NOMO-1 treated with DMSO at 0.1 percent for 48 hours (cell line): ENCODE results near the gene NKX2-3.

ENCODE experiments used
- DNase-seq: peaks from one replicate; lab custom pipeline; 2025; ENCODE audit not compliant: unreplicated experiment; lab: John Stamatoyannopoulos, UW

NKX2-3 gene

GRCh38 chr10:99573790-99574189 lies 41.0 kb downstream of the NKX2-3 start:
- DNase-seq, result no peak

- no peak for DNase-seq
Observed at GRCh38 chr10:99579971-99580370, 47.2 kb downstream of the NKX2-3 start.

- no peak for DNase-seq
Observed at GRCh38 chr10:99582255-99582770, 49.6 kb downstream of the NKX2-3 start.

- no peak for DNase-seq
Observed at GRCh38 chr10:99583687-99584086, 50.9 kb downstream of the NKX2-3 start.
